RPMI7951 (cell line): ENCODE data around the gene PNPO. TPM values are rescaled to one million over a fixed set of nuclear protein-coding genes. Genes with fewer than 3 reads are reported as not detected.
A peak's percentile ranks its signal among the peaks of the same experiment; 100 is the strongest.

Source experiments
- DNase-seq: peaks from one replicate; pipeline ENCODE4 v3.0.0-alpha.2; 2012; ENCODE audit warnings: low read depth
- total RNA-seq: library from RNA; depleted of rRNA; stranded (reverse); fragments of >200 nt; shearing (Covaris generic); gene quantifications from 2 replicates; pipeline ENCODE4 v1.2.3, GENCODE V29; 2014; rRNA removed

Gene PNPO
- 20.7 and 26.9 TPM in 2 replicates for total RNA-seq

DNA sequence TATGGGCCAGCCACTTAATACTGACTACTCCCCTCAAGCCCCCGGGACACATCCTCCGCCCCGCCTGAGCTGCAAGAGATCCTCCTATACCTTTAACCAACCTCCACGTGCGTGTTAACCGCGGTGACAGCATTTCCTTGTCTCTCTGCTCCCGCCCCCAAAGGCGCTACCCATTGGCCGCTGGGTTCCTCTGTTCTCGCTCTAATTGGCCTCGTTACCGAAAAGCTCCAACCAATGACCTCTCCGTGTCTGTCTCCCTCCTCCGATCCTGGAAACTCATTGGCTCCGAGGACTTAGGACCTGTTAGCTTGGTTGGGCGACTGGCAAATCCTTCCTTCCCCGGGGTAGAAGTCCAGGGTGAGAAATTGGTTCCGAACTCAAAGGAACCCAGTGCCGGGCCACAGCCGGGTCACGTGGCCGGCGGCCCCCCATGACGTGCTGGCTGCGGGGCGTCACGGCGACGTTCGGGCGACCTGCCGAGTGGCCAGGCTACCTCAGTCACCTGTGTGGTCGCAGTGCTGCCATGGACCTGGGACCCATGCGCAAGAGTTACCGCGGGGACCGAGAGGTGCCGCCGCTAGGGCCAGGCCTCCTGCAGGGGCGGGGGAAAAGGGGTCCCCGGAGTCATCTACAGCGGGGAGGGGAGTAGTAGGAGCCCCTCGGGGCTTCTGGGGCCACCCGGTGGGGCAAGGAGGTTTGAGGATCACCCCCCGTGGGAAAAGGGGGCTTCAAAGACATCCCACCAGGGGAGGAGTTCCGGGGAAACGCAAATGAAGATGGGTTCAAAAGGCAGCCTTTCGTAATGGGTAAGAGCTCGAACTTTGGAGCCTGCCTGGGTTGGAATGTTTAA lies at the start of gene PNPO:
TSS of gene PNPO (plus strand) at position 326 of the 850 bp plus-strand sequence. CDS start at position 431, 105 bp downstream.
- peak; percentile 97 for DNase-seq

- DNase-seq = no peak
Observed at GRCh38 chr17:47894498-47895346, 46.6 kb upstream of the PNPO start.

DNA sequence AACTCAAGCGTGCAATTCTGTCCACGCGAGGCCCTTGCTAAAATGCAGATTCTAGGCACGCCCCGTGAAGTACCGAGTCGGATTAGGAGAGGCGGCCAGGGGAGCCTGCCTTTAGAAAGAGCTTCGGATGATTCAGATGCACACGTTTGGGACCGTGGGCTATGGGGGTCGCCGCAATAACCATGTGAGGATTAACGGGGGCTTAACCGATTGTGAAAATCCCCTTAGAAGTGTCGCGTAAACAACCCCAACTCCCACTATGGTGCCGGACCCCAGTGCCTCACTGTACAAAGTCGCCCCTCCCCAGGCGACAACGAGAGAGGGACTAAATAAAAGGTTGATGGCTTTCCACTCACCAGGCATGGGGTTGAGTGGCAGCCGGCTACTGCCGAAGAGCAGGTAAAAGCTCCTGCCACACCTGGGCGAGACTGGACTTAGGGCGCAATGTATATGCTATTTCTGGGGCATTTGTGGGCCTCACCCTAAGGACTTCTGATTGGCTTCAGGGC lies 46.0 kb upstream of the PNPO start:
- DNase-seq = peak; percentile 18

DNA sequence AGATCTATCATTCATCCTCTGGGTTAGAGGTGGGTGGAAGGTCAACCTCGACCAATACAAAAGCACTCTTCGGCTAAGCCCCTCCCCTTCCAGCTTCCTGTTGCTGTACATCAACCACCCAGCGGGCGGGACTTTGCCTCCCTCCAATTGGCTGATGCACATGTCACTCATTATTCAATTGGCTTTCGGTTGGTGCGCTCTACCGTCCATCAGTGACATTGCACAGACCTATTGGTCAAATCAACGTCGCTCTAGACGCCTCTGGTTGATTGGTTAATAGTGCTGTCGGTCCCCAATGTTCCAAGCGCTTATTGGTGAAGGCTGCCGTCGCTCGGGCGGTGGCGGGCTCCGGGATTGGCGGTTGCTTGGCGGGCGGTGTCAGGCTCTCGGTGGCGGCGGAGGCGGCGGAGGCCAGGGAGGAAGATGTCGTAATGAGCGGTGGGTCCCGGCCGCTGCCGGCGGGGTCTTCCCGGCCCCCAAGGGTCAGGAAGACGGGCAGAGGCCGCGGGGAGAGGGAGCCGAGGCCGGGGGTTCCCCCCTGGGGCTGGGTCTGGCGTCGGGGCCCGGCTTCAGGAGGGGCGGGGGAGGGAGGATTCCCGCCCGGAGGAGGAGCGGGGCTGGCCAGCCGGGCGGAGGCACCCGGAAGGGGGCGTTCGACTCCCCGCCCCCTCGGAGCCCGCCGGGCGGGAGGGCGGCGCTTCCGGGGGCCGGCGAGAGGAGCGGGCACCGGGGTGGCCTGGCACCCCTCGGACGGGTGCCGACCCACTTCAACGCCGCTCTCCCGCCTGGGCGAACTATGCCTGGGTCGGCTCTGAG lies 45.3 kb upstream of the PNPO start, which contains the start of gene SP2:
TSS of gene SP2 (plus strand) at position 381 of the 816 bp plus-strand sequence. CDS start at position 432, 51 bp downstream.
- DNase-seq = peak; percentile 100

DNA sequence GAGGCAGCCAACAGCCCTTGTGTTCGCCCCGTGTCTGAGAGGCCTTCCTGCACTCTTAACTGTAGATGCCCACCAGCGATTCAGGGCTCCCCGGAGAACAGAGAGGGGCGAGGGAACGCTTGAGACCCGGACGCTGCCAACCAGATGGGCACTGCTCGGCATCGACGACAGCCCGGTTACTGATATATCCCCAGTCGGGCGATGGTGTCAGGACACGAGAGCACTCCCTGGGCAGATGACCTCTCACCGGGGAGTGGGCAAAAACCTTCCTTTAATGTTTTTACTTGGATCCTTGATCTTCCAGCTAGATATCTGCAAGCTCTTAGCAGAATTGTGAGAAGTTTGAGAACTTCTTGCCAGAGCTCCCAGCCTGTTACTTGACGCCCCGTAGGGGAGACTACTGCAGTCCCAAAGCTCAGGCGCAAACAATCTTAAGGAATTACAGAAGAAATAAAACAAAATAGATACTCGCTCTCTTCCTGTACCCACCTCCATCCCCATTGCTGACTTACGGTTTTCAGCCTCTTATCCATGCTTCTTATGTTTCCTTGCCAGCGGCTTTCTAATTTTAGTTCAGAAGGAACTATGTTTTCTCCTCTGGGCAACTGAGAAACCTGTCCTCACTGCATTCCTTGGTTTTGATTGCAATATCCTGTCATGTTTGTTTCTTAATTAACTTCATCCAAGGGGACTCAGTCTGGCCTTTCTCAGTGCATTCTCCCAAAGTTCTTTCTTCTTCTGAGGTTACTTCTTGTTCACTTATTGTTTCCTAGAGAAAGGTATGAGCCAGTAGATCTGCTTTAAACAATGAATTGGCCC lies 44.5 kb upstream of the PNPO start:
- DNase-seq = no peak

DNA sequence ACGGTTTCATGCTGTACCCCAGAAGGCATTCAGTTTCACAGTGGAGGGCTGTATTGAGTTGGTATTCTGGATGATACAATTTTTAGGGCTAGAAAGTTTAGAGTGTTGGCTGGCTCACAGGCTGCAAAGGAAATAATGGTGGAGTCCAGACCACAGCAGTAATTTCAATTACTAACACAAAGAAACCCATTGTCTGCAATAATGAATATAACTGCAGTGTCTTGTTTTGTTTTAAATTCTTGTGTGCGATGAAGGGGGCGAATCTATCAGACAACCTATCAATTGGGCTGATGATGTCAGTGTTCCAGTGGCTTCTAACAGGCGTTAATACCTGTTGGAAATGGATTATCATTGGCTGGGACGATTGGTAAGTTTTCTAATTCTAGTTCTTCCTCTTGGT lies 43.8 kb upstream of the PNPO start:
- no peak for DNase-seq

DNA sequence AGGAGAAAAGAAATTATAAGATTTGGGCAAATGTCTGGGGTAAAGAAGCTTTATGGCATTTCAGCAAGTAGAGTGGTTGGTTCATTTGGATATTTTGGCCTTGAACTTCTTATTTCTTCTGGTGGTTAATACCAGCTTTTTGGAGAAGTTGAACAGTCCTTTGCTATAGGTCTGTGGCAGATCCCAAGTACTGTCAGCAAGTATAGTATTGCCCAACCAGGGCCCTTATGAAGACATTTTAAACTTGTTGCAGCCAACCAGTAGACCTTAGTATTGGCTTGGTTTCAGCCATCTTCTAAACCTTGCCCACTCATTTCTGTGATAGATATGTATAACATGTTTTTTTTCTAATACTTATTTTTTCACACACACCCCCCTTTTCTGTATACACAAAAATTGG lies 43.1 kb upstream of the PNPO start:
- DNase-seq = no peak

DNA sequence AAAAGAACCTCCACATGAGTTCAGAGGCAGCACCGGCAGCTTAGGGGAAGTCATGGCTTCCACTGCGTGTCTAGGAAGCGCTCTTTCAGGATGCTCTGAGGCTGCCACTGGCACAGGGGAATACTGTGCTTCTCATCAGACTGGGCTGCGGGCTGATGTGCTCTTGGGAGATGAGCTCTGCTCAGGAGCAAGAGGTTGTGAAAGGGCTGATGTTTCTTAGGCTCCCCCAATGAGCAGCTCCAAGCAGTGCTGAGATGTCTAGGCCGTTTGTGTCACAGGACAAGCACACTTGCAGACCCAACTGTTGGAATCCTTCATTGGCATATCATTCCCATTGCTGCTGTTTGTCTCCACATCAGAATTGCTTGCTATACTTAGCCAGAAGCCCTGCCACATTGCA lies 41.7 kb upstream of the PNPO start:
- DNase-seq = no peak

GRCh38 chr17:47901423-47901822 lies 39.9 kb upstream of the PNPO start:
- DNase-seq = no peak

GRCh38 chr17:47902039-47902744 lies 39.2 kb upstream of the PNPO start:
- DNase-seq = no peak

- DNase-seq = peak; percentile 80
Observed at GRCh38 chr17:47905221-47905733, 36.1 kb upstream of the PNPO start.

- DNase-seq = no peak
Observed at GRCh38 chr17:47906443-47906842, 34.9 kb upstream of the PNPO start.

DNA sequence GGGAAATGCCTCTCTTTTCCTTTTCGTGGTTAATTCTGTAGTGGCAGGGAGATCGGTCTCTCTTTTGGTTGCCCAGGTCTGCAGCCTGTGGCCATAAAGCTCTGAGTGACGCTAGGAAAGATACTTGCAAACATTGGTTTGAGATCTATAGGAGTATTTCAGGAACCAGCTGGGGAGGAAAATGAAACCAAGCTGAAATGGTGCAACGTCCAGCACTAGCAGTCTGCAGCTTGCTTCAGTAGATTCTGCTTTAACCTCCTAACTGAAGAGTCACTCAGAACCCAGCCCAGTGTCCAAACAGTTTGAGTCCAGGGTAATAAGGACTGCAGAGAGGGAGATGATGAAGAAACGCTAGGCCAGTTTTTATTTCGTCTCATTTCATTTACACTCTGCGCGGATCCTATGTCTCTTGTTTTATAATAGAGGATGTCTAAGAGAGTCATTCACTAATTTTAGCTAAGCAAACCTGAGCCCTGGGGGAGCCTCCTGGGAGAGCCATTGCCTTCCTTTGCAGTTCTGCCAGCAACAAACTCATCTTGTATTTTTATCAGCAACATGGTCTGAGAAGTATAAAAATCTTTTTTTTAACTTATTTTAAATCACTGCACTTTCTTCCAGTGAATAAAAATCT lies 33.3 kb upstream of the PNPO start:
- no peak for DNase-seq

DNA sequence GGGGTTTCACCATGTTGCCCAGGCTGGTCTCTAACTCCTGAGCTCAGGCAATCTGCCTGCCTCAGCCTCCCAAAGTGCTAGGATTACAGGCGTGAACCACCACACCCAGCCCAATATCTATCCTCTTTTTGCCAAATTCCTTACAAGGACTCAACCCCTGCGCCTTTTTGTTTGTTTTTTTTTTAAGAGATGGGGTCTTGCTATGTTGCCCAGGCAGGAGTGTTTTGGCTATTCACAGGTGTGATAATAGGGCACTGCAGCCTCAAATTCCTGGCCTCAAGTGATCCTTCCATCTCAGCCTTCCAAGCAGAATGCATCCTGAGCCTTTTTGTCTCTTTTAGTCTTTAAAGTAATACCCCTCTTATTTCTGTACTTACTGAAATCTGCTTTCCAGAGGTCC lies 28.3 kb upstream of the PNPO start:
- no peak for DNase-seq

DNA sequence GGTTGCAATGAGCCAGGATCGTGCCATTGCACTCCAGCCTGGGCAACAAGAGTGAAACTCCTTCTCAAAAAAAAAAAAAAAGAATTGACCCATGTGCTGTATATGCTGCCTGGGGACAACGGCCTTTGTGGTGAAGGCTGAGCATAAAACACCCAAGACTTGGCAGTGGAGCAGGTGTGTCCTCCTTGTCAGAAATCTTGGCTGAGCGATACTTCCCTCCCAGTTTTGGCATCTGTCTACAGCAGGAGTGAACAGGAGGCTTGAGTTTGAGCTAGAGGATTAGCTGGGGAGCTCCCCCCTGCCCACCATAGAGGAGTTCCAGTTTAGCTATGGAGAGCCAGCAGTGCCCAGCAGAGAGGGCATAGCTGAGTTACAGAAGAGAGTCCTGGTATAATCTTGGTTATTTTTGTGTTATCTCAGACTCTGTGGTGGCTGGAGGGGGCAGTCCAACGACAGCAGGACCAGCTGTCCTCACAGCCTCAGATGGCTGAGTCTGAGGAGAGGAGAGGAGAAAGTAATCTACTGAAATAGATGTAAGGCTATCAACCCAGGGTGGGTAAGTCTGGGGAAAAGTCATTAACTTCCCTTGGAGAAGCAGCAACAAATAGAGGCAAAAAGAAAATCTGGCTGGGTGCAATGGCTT lies 26.9 kb upstream of the PNPO start:
- no peak for DNase-seq

- no peak for DNase-seq
Observed at GRCh38 chr17:47915776-47916398, 25.5 kb upstream of the PNPO start.

DNA sequence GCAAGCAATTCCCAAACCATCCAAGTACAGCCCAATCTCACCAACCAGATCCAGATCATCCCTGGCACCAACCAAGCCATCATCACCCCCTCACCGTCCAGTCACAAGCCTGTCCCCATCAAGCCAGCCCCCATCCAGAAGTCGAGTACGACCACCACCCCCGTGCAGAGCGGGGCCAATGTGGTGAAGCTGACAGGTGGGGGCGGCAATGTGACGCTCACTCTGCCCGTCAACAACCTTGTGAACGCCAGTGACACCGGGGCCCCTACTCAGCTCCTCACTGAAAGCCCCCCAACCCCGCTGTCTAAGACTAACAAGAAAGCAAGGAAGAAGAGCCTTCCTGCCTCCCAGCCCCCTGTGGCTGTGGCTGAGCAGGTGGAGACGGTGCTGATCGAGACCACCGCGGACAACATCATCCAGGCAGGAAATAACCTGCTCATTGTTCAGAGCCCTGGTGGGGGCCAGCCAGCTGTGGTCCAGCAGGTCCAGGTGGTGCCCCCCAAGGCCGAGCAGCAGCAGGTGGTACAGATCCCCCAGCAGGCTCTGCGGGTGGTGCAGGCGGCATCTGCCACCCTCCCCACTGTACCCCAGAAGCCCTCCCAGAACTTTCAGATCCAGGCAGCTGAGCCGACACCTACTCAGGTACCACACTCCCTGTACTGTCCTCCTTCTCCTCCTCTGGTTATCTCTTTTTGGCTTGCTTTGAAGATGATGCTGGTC lies 24.7 kb upstream of the PNPO start:
- DNase-seq = no peak

DNA sequence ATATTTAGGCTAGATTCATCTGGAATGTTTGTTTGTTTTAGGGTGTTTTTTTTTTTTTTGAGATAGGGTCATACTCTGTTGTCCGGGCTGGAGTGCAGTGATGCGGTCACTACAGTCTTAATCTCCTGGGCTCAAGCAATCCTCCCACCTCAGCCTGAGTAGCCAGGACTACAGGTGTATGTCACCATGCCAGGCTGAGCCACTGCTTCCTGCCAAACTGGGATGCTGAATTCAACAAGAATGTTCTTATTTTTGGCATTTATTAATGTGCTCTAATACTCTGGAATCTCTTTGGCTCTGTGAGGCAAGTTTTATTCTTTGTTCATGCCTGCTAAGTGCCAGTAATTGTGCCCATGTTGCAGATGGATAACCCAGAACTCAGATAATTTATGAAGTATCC lies 23.8 kb upstream of the PNPO start:
- DNase-seq = no peak
